SKM-1 (cell line): ENCODE data around the gene PAM.
A peak's percentile ranks its signal among the peaks of the same experiment; 100 is the strongest.

ENCODE experiments used
- DNase-seq: peaks from one replicate; lab custom pipeline; 2025; ENCODE audit not compliant: unreplicated experiment; lab: John Stamatoyannopoulos, UW

Gene PAM

GRCh38 chr5:102856389-102856777, 101.3 kb downstream of the PAM start:
- DNase-seq, result no peak

- no peak for DNase-seq
Observed at GRCh38 chr5:102857076-102857818, 102.1 kb downstream of the PAM start.

GRCh38 chr5:102858221-102858620, 103.1 kb downstream of the PAM start:
- no peak for DNase-seq

GRCh38 chr5:102858808-102859207, 103.7 kb downstream of the PAM start:
- no peak for DNase-seq

- DNase-seq, result no peak
Observed at GRCh38 chr5:102860035-102860434, 104.9 kb downstream of the PAM start.

GRCh38 chr5:102863058-102863457, 108.0 kb downstream of the PAM start:
- DNase-seq, result no peak

GRCh38 chr5:102863764-102864560, 108.9 kb downstream of the PAM start:
- DNase-seq, result no peak

- no peak for DNase-seq
Observed at GRCh38 chr5:102865171-102865509, 110.0 kb downstream of the PAM start.

GRCh38 chr5:102865510-102866236, 110.6 kb downstream of the PAM start:
- peak; percentile 25 for DNase-seq

GRCh38 chr5:102866237-102866600, 111.1 kb downstream of the PAM start:
- no peak for DNase-seq

GRCh38 chr5:102867992-102868662, 113.0 kb downstream of the PAM start:
- DNase-seq, result no peak

- no peak for DNase-seq
Observed at GRCh38 chr5:102869230-102869629, 114.1 kb downstream of the PAM start.

GRCh38 chr5:102873379-102873932, 118.4 kb downstream of the PAM start:
- DNase-seq, result no peak

- DNase-seq, result no peak
Observed at GRCh38 chr5:102874054-102874453, 118.9 kb downstream of the PAM start.

- DNase-seq, result no peak
Observed at GRCh38 chr5:102875721-102876123, 120.6 kb downstream of the PAM start.

GRCh38 chr5:102876610-102877009, 121.5 kb downstream of the PAM start:
- DNase-seq, result no peak

GRCh38 chr5:102879741-102880140, 124.6 kb downstream of the PAM start:
- DNase-seq, result no peak

GRCh38 chr5:102886586-102886985, 131.5 kb downstream of the PAM start:
- DNase-seq, result no peak

- no peak for DNase-seq
Observed at GRCh38 chr5:102888483-102888882, 133.4 kb downstream of the PAM start.

- no peak for DNase-seq
Observed at GRCh38 chr5:102889033-102889432, 133.9 kb downstream of the PAM start.

- no peak for DNase-seq
Observed at GRCh38 chr5:102890133-102890532, 135.0 kb downstream of the PAM start.
